Keratinocyte (primary cell): ENCODE measurements around the gene SLC25A13.

Experiments used
- EZH2 ChIP-seq: IDR thresholded peaks from one replicate; pipeline ENCODE4 v1.6.1; 2012; ENCODE audit warnings: inconsistent platforms, mild to moderate bottlenecking, low read length, moderate library complexity
- TF ChIP-seq, protein P1 (sequence below), 3 experiments: IDR thresholded peaks in 1 of 3; conservative IDR thresholded peaks in 1 of 3; optimal IDR thresholded peaks in 1 of 3; 2 replicates in 2 of 3; 3 replicates in 1 of 3; pipeline versions ENCODE3 to v1.5.1; 2011; ENCODE audit warnings: low read length in 3 of 3, mild to moderate bottlenecking in 3 of 3, moderate library complexity in 2 of 3, control low read depth in 1 of 3, inconsistent platforms in 1 of 3; ENCODE audit not compliant: insufficient read depth in 2 of 3; ENCODE audit errors: extremely low read depth in 1 of 3

GRCh38 chr7:96152706-96153105 is 169.2 kb downstream of the SLC25A13 start:
- TF ChIP-seq, protein P1, sequence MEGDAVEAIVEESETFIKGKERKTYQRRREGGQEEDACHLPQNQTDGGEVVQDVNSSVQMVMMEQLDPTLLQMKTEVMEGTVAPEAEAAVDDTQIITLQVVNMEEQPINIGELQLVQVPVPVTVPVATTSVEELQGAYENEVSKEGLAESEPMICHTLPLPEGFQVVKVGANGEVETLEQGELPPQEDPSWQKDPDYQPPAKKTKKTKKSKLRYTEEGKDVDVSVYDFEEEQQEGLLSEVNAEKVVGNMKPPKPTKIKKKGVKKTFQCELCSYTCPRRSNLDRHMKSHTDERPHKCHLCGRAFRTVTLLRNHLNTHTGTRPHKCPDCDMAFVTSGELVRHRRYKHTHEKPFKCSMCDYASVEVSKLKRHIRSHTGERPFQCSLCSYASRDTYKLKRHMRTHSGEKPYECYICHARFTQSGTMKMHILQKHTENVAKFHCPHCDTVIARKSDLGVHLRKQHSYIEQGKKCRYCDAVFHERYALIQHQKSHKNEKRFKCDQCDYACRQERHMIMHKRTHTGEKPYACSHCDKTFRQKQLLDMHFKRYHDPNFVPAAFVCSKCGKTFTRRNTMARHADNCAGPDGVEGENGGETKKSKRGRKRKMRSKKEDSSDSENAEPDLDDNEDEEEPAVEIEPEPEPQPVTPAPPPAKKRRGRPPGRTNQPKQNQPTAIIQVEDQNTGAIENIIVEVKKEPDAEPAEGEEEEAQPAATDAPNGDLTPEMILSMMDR (optimal IDR thresholded peaks at IDR 0.05 in 1 of 3, IDR thresholded peaks at IDR 0.05 in 1 of 3, conservative IDR thresholded peaks at IDR 0.05 in 1 of 3; ENCODE audit: extremely low read depth in 1 of 3, insufficient read depth in 2 of 3, low read length in 3 of 3): no peak
- no peak for TF ChIP-seq EZH2
